Astrocyte (in vitro differentiated cells and primary cell): ENCODE data around the gene RUSC2.

Source experiments
- EZH2 ChIP-seq: IDR thresholded peaks from 2 replicates; pipeline ENCODE4 v1.6.1; 2012; ENCODE audit warnings: mild to moderate bottlenecking, low read length, inconsistent platforms; ENCODE audit not compliant: insufficient read depth
- TF ChIP-seq, protein P1 (sequence below): IDR thresholded peaks from 2 replicates; pipeline ENCODE4 v1.5.1; 2011; ENCODE audit warnings: low read depth, mild to moderate bottlenecking, inconsistent platforms, low read length, moderate library complexity; ENCODE audit not compliant: insufficient read depth

- TF ChIP-seq, protein P1, sequence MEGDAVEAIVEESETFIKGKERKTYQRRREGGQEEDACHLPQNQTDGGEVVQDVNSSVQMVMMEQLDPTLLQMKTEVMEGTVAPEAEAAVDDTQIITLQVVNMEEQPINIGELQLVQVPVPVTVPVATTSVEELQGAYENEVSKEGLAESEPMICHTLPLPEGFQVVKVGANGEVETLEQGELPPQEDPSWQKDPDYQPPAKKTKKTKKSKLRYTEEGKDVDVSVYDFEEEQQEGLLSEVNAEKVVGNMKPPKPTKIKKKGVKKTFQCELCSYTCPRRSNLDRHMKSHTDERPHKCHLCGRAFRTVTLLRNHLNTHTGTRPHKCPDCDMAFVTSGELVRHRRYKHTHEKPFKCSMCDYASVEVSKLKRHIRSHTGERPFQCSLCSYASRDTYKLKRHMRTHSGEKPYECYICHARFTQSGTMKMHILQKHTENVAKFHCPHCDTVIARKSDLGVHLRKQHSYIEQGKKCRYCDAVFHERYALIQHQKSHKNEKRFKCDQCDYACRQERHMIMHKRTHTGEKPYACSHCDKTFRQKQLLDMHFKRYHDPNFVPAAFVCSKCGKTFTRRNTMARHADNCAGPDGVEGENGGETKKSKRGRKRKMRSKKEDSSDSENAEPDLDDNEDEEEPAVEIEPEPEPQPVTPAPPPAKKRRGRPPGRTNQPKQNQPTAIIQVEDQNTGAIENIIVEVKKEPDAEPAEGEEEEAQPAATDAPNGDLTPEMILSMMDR: no peak
- TF ChIP-seq EZH2: no peak
Measured at GRCh38 chr9:35501946-35502345, 12.0 kb downstream of the RUSC2 start.
